ENCODE results near the gene TIMM22.

GRCh38 chr17:1047177-1047878 is 50.4 kb downstream of the TIMM22 start:
- TF ChIP-seq CTCF (IDR thresholded peaks at IDR 0.05) (no peak), HES2 (IDR thresholded peaks at IDR 0.05) (no peak), EP300 (IDR thresholded peaks at IDR 0.05) (no peak), HDAC2 (IDR thresholded peaks at IDR 0.05) (no peak), RAD21 (conservative IDR thresholded peaks at IDR 0.05 in 1 of 2, IDR thresholded peaks at IDR 0.05 in 1 of 2) (no peak), PHF8 (IDR thresholded peaks at IDR 0.05; ENCODE audit: borderline replicate concordance, low read depth) (no peak), POLR2AphosphoS2 (conservative IDR thresholded peaks at IDR 0.05; ENCODE audit: low read length) (no peak), POLR2A (IDR thresholded peaks at IDR 0.05; ENCODE audit: low read length) (no peak)
